ENCODE measurements around the gene NEGR1. TPM values are rescaled to one million over a fixed set of nuclear protein-coding genes. Genes with fewer than 3 reads are reported as not detected.

Gene NEGR1
- total RNA-seq, 1 experiment from 2014 or later: not detected

GRCh38 chr1:71657891-71658679, 624.3 kb downstream of the NEGR1 start:
- in situ Hi-C loops (cut with HindIII; ENCODE audit: low pct_unique_long_range_greater_than_20kb, low sequenced_read_pairs): no loop called here
- no peak for DNase-seq (ENCODE audit: low read depth, low spot score)

GRCh38 chr1:71656902-71657301, 625.4 kb downstream of the NEGR1 start:
- in situ Hi-C loops (cut with HindIII; ENCODE audit: low pct_unique_long_range_greater_than_20kb, low sequenced_read_pairs): no loop called here
- no peak for DNase-seq (ENCODE audit: low read depth, low spot score)

GRCh38 chr1:71655604-71656003, 626.7 kb downstream of the NEGR1 start:
- DNase-seq (ENCODE audit: low read depth, low spot score): no peak
- in situ Hi-C loops (cut with HindIII; ENCODE audit: low pct_unique_long_range_greater_than_20kb, low sequenced_read_pairs): no loop called here

GRCh38 chr1:71653952-71654351, 628.4 kb downstream of the NEGR1 start:
- in situ Hi-C loops (cut with HindIII; ENCODE audit: low pct_unique_long_range_greater_than_20kb, low sequenced_read_pairs): no loop called here
- no peak for DNase-seq (ENCODE audit: low read depth, low spot score)

- no peak for DNase-seq (ENCODE audit: low read depth, low spot score)
- in situ Hi-C loops (cut with HindIII; ENCODE audit: low pct_unique_long_range_greater_than_20kb, low sequenced_read_pairs): no loop called here
Measured at GRCh38 chr1:71651214-71651613, 631.1 kb downstream of the NEGR1 start.

- in situ Hi-C loops (cut with HindIII; ENCODE audit: low pct_unique_long_range_greater_than_20kb, low sequenced_read_pairs): no loop called here
- DNase-seq (ENCODE audit: low read depth, low spot score): no peak
Measured at GRCh38 chr1:71650119-71650518, 632.2 kb downstream of the NEGR1 start.

- in situ Hi-C loops (cut with HindIII; ENCODE audit: low pct_unique_long_range_greater_than_20kb, low sequenced_read_pairs): no loop called here
- no peak for DNase-seq (ENCODE audit: low read depth, low spot score)
Measured at GRCh38 chr1:71649608-71650007, 632.7 kb downstream of the NEGR1 start.

GRCh38 chr1:71647513-71648300, 634.6 kb downstream of the NEGR1 start:
- DNase-seq (ENCODE audit: low read depth, low spot score): no peak
- in situ Hi-C loops (cut with HindIII; ENCODE audit: low pct_unique_long_range_greater_than_20kb, low sequenced_read_pairs): no loop called here

- in situ Hi-C loops (cut with HindIII; ENCODE audit: low pct_unique_long_range_greater_than_20kb, low sequenced_read_pairs): no loop called here
- DNase-seq (ENCODE audit: low read depth, low spot score): no peak
Measured at GRCh38 chr1:71645015-71645414, 637.3 kb downstream of the NEGR1 start.

GRCh38 chr1:71641903-71642302, 640.4 kb downstream of the NEGR1 start:
- no peak for DNase-seq (ENCODE audit: low read depth, low spot score)
- in situ Hi-C loops (cut with HindIII; ENCODE audit: low pct_unique_long_range_greater_than_20kb, low sequenced_read_pairs): no loop called here

- in situ Hi-C loops (cut with HindIII; ENCODE audit: low pct_unique_long_range_greater_than_20kb, low sequenced_read_pairs): no loop called here
Measured at GRCh38 chr1:71640998-71641397, 641.3 kb downstream of the NEGR1 start.

GRCh38 chr1:71640116-71640515, 642.2 kb downstream of the NEGR1 start:
- DNase-seq (ENCODE audit: low read depth, low spot score): no peak
- in situ Hi-C loops (cut with HindIII; ENCODE audit: low pct_unique_long_range_greater_than_20kb, low sequenced_read_pairs): no loop called here

More at GRCh38 chr1:71640998-71641397, 641.3 kb downstream of the NEGR1 start:
- DNase-seq (ENCODE audit: low read depth, low spot score): no peak

GRCh38 chr1:71638081-71638766, 644.1 kb downstream of the NEGR1 start:
- DNase-seq (ENCODE audit: low read depth, low spot score): peak; percentile 5
- in situ Hi-C loops (cut with HindIII; ENCODE audit: low pct_unique_long_range_greater_than_20kb, low sequenced_read_pairs): no loop called here

GRCh38 chr1:71635568-71635967, 646.8 kb downstream of the NEGR1 start:
- DNase-seq (ENCODE audit: low read depth, low spot score): no peak
- in situ Hi-C loops (cut with HindIII; ENCODE audit: low pct_unique_long_range_greater_than_20kb, low sequenced_read_pairs): no loop called here

- DNase-seq (ENCODE audit: low read depth, low spot score): no peak
- in situ Hi-C loops (cut with HindIII; ENCODE audit: low pct_unique_long_range_greater_than_20kb, low sequenced_read_pairs): no loop called here
Measured at GRCh38 chr1:71634159-71634558, 648.2 kb downstream of the NEGR1 start.

- no peak for DNase-seq (ENCODE audit: low read depth, low spot score)
- in situ Hi-C loops (cut with HindIII; ENCODE audit: low pct_unique_long_range_greater_than_20kb, low sequenced_read_pairs): no loop called here
Measured at GRCh38 chr1:71630073-71630472, 652.3 kb downstream of the NEGR1 start.

GRCh38 chr1:71625004-71625403, 657.3 kb downstream of the NEGR1 start:
- DNase-seq (ENCODE audit: low read depth, low spot score): no peak
- in situ Hi-C loops (cut with HindIII; ENCODE audit: low pct_unique_long_range_greater_than_20kb, low sequenced_read_pairs): no loop called here

GRCh38 chr1:71623888-71624287, 658.5 kb downstream of the NEGR1 start:
- DNase-seq (ENCODE audit: low read depth, low spot score): no peak
- in situ Hi-C loops (cut with HindIII; ENCODE audit: low pct_unique_long_range_greater_than_20kb, low sequenced_read_pairs): no loop called here

Measured in SK-MEL-5 (cell line).